ENCODE data around the gene SF1. TPM values are rescaled to one million over a fixed set of nuclear protein-coding genes. Genes with fewer than 3 reads are reported as not detected.

Gene SF1
- total and polyA plus RNA-seq, 2 of the 4 experiments (the other 2 are of a cell fraction): 56.8 to 88.0 TPM

DNA sequence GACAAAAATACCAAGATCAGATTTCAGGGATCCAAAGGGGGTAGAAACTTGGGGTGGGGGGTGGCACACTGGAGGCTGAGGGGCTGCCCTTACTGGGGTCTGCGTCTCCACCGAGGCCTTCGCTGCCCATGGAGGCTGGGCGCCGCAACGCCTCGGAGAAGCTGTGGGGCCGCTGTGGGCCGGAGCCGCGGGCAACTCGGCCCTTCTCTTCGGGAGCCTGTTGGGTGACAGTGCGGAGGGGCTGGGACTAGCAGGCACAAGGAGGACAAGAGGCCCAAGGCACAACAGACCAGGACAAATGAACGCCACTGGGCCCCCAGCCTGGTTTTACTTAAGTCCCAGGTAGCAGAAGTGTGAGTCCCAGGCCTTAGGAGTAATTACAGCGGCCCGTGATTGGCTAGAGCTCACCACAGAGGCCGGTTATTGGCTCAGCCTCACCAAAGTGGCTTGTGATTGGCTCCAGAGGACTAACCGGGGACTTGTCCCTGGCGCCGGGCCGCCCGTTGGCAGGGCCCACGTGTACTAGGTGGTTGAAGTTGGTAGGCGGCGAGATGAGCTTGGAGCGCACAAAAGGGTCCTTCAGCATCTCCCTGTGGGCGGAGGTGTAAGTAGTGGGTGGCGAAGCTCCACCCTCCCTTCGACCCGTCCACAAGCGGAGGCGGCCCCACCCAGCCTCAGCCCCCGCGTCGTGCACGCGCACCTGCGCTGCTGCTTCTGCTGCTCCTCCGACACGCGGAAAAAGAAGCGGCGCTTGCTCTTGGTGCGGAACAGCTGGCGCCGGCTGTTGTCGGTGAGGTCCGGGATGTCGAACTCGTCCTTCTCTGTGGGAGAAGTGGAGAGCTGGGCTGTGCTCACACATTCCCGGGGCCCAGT lies 48.5 kb upstream of the SF1 start:
- Histone ChIP-seq H3K4me1 (ENCODE audit: control insufficient read depth, insufficient read depth, low read length) (no peaks in the 10 kb centered on the region), H3K27me3 (ENCODE audit: control insufficient read depth, insufficient read depth, low read length) (peaks cover 37% of the 10 kb centered on the region), H3K27ac (ENCODE audit: insufficient read depth, low read length) (no peak overlapping the region), H3K56ac (ENCODE audit: extremely low read depth, insufficient read depth, low read length) (no peak overlapping the region), H2BK20ac (ENCODE audit: low read depth, low read length) (no peak overlapping the region), H2AFZ (replicated peaks; ENCODE audit: low read length, poor library complexity) (no peak overlapping the region), H3K4me2 (ENCODE audit: low read depth, low read length) (no peak overlapping the region), H4K91ac (ENCODE audit: insufficient read depth, low read depth, low read length) (no peak overlapping the region), H3K79me1 (ENCODE audit: low read depth in 1 of 2, low read length in 2 of 2) (no peaks in the 10 kb centered on the region), H3K23ac (ENCODE audit: low read depth, low read length) (no peak overlapping the region), H4K8ac (ENCODE audit: low read depth in 2 of 2, low read length in 2 of 2) (no peak overlapping the region), H2BK120ac (ENCODE audit: low read depth, low read length) (no peak overlapping the region), H2AK9ac (replicated peaks; ENCODE audit: low read depth, low read length, poor library complexity) (no peak overlapping the region), H4K5ac (ENCODE audit: low read depth, low read length) (no peak overlapping the region), H3K9me1 (ENCODE audit: insufficient read depth, low read length) (no peaks in the 10 kb centered on the region), H3K14ac (replicated peaks; ENCODE audit: low read depth, low read length) (no peak overlapping the region), H3K36me3 (ENCODE audit: control insufficient read depth, insufficient read depth, low read length) (no peaks in the 10 kb centered on the region), H2AK5ac (ENCODE audit: low read depth, low read length) (no peak overlapping the region), H3K18ac (ENCODE audit: low read depth, low read length) (no peak overlapping the region), H3K9ac (ENCODE audit: low read depth, low read length) (no peak overlapping the region), H2BK5ac (ENCODE audit: low read depth, low read length, poor library complexity, severe bottlenecking) (no peak overlapping the region), H3K9me3 (ENCODE audit: control insufficient read depth, insufficient read depth, low read length) (no peaks in the 10 kb centered on the region), H4K20me1 (ENCODE audit: insufficient read depth, low read length) (no peaks in the 10 kb centered on the region), H3K4me3 (ENCODE audit: insufficient read depth, low read depth, low read length) (no peak overlapping the region), H3K4ac (ENCODE audit: low read depth, low read length) (no peak overlapping the region), H2BK15ac (ENCODE audit: low read depth, low read length) (no peak overlapping the region)
- ChIA-PET POLR2A (ENCODE audit: unreplicated experiment) (no interaction called here), CTCF (no interaction called here)
- ATAC-seq (ENCODE audit: low read depth) (no peak), DNase-seq (no peak)
- TF ChIP-seq CHD1 (IDR thresholded peaks at IDR 0.05; ENCODE audit: low read depth, low read length) (no peak), MAFK (IDR thresholded peaks at IDR 0.05; ENCODE audit: low read depth, low read length) (no peak)
- no TSS peak for BruUV-seq (replicated peaks)
- in situ Hi-C loops (cut with MboI; ENCODE audit: low sequenced_read_pairs): no loop called here
- intact Hi-C loops (cut with micrococcal nuclease): no loop called here
- WGBS, 2 experiments (ENCODE audit: extremely low coverage in 2 of 2, insufficient read length in 1 of 2): 89% methylated on average over 19 of the region's 52 CpGs; no CpG with 5 or more reads in 1 of the 2 experiments
- dilution Hi-C loops (cut with HindIII; ENCODE audit: low sequenced_read_pairs, unreplicated experiment): no loop called here
